GM12878 (cell line): Measurements from ENCODE around the gene CHMP1A. TPM values are rescaled to one million over a fixed set of nuclear protein-coding genes. Genes with fewer than 3 reads are reported as not detected.

Experiments
- ATAC-seq: fragments of 200-7000 bp; cut with Tn5 transposase; 3 replicates; pipeline ENCODE4 v1.9.1; 2020; ENCODE audit warnings: mild to moderate bottlenecking, moderate library complexity
- BruUV-seq: library from RNA; stranded (reverse); fragments of 400-500 nt; replicated peaks from 2 replicates; lab custom pipeline; 2021; lab: Mats Ljungman, UMichigan
- CTCF ChIA-PET: fragments of 300-600 bp; sonication (Branson Sonifier 250); formaldehyde crosslinking; extraction: SDS; loops from one replicate; lab custom pipeline; 2021; ENCODE audit warnings: inconsistent platforms; lab: Yijun Ruan, JAX
- POLR2A ChIA-PET: fragments of 350-600 bp; formaldehyde crosslinking; extraction: SDS; loops from one replicate; lab custom pipeline; 2021; ENCODE audit warnings: inconsistent platforms; lab: Charles Lee
- RAD21 ChIA-PET: fragments of 300-600 bp; sonication (Branson Sonifier 250); formaldehyde crosslinking; loops from one replicate; lab custom pipeline; 2023; ENCODE audit warnings: antibody characterized with exemption; ENCODE audit not compliant: unreplicated experiment; lab: Charles Lee
- SMC1A ChIA-PET: fragments of 300-600 bp; sonication (Branson Sonifier 250); formaldehyde crosslinking; loops from one replicate; lab custom pipeline; 2023; ENCODE audit not compliant: unreplicated experiment, uncharacterized antibody; lab: Charles Lee
- DNase-seq: peaks from one replicate; pipeline ENCODE4 v3.0.0-alpha.2; 2011; ENCODE audit warnings: low read depth, low spot score
- FAIRE-seq: peaks from 3 replicates; lab custom pipeline; 2011; peaks lifted over from hg19 to GRCh38; lab: Jason Lieb, UNC
- H2AFZ ChIP-seq: 2 replicates; pipeline ENCODE4 v1.6.0; 2011; ENCODE audit warnings: low read depth, low read length, control low read depth; ENCODE audit not compliant: control insufficient read depth
- H3K27ac ChIP-seq: 2 replicates; pipeline ENCODE4 v1.5.1; 2011; ENCODE audit warnings: control low read depth; ENCODE audit not compliant: control insufficient read depth, insufficient read depth
- H3K27me3 ChIP-seq, 2 experiments: replicated peaks in 1 of 2; 2 replicates each; pipeline versions ENCODE4 v1.6.0 to v1.6.1; 2011; ENCODE audit warnings: low read length in 1 of 2; ENCODE audit not compliant: control insufficient read depth in 2 of 2, insufficient read depth in 2 of 2
- H3K36me3 ChIP-seq, 2 experiments: 2 replicates each; pipeline ENCODE4 v1.5.1; 2011; ENCODE audit warnings: low read length in 1 of 2; ENCODE audit not compliant: control insufficient read depth in 2 of 2, insufficient read depth in 2 of 2
- H3K4me1 ChIP-seq: 2 replicates; pipeline ENCODE4 v1.6.1; 2011; ENCODE audit warnings: mild to moderate bottlenecking, low read length, moderate library complexity, mixed read lengths; ENCODE audit not compliant: control insufficient read depth, insufficient read depth
- H3K4me2 ChIP-seq: 2 replicates; pipeline ENCODE4 v1.6.0; 2011; ENCODE audit warnings: control low read depth; ENCODE audit not compliant: control insufficient read depth, insufficient read depth
- H3K4me3 ChIP-seq: fragments of 200-600 bp; sonication (generic); 2 replicates; pipeline ENCODE4 v1.5.1; 2016
- H3K79me2 ChIP-seq: 2 replicates; pipeline ENCODE4 v1.6.0; 2011; ENCODE audit warnings: low read length; ENCODE audit not compliant: control insufficient read depth, insufficient read depth
- H3K9ac ChIP-seq: 2 replicates; pipeline ENCODE4 v1.8.0; 2011; ENCODE audit warnings: low read length, control low read depth, mixed read lengths; ENCODE audit not compliant: control insufficient read depth, insufficient read depth
- H3K9me3 ChIP-seq: replicated peaks from 3 replicates; pipeline ENCODE4 v1.5.1; 2011; ENCODE audit warnings: mild to moderate bottlenecking, low read length; ENCODE audit not compliant: control insufficient read depth, insufficient read depth
- H4K20me1 ChIP-seq: 2 replicates; pipeline ENCODE4 v1.6.0; 2011; ENCODE audit not compliant: control insufficient read depth, insufficient read depth
- CBFB ChIP-seq: IDR thresholded peaks from 2 replicates; pipeline ENCODE4 v1.6.1; 2016; ENCODE audit warnings: antibody characterized with exemption, low read depth
- CHD2 ChIP-seq: IDR thresholded peaks from 2 replicates; pipeline ENCODE4 v1.6.1; 2011; ENCODE audit warnings: low read depth, low read length, improper control_type of control experiment, borderline replicate concordance
- PAX5 ChIP-seq: IDR thresholded peaks from 2 replicates; pipeline ENCODE4 v1.6.1; 2011; ENCODE audit warnings: low read depth, low read length, borderline replicate concordance
- PAX8 ChIP-seq: fragments of 450-650 bp; IDR thresholded peaks from 2 replicates; pipeline ENCODE4 v1.6.1; 2017; ENCODE audit warnings: mild to moderate bottlenecking, moderate library complexity
- SMARCA5 ChIP-seq: fragments of 450-650 bp; IDR thresholded peaks from 2 replicates; pipeline ENCODE4 v1.6.1; 2017; ENCODE audit warnings: mild to moderate bottlenecking
- ZNF592 ChIP-seq: fragments of 450-650 bp; IDR thresholded peaks from 2 replicates; pipeline ENCODE4 v1.6.1; 2017; ENCODE audit warnings: mild to moderate bottlenecking, moderate library complexity
- ZNF622 ChIP-seq: fragments of 450-650 bp; IDR thresholded peaks from 2 replicates; pipeline ENCODE4 v1.6.1; 2017; ENCODE audit warnings: mild to moderate bottlenecking, inconsistent platforms
- WGBS: methylation state at CpG from one replicate; pipeline ENCODE4 v1.1.6; 2016; ENCODE audit warnings: low lambda C conversion rate; ENCODE audit not compliant: insufficient replicate concordance, insufficient coverage; ENCODE audit errors: missing lambda C conversion rate; 5-methylcytosine and 5-hydroxymethylcytosine counted together
- in situ Hi-C: fragments of 300-500 bp; cut with MboI; formaldehyde crosslinking; loops from 9 replicates; pipeline ENCODE4 v1.14.3; 2018; ENCODE audit warnings: mixed read lengths
- intact Hi-C: fragments of 100-400 bp; cut with micrococcal nuclease; formaldehyde crosslinking; loops from one replicate; pipeline ENCODE4 v1.14.2; 2022; ENCODE audit not compliant: unreplicated experiment
- polyA plus RNA-seq, 11 experiments: library from polyadenylated mRNA; depleted of rRNA in 4 of 11; unstranded in 6 of 11; stranded (reverse) in 5 of 11; fragments of >200 nt; fragmentation: Nextera tagmentation in 4 of 11; fragmentation: Illumina TruSeq in 1 of 11; extraction: Ambion mirVana in 4 of 11; extraction: Trizol in 1 of 11; gene quantifications; 1 replicate in 1 of 11; 2 replicates in 10 of 11; pipeline versions ENCODE4 v1.2.1 to v1.2.3, GENCODE V29; 2011 to 2016; ENCODE audit warnings: inconsistent platforms in 2 of 11, missing spikeins in 2 of 11, low read depth in 1 of 11
- total RNA-seq, 4 experiments: library from RNA; depleted of rRNA in 3 of 4; stranded (reverse); fragments of >200 nt in 3 of 4; fragmentation: Illumina TruSeq in 1 of 4; extraction: Trizol in 1 of 4; gene quantifications; 2 replicates each; pipeline versions ENCODE4 v1.2.1 to v1.2.3, GENCODE V29; 2013 to 2021

Gene CHMP1A
- total and polyA plus RNA-seq, 10 of the 15 experiments (the other 5 are each of a cell fraction or from before 2014, with no cell fraction given): 1.0 to 86.7 (median 54.7) TPM

- in situ Hi-C loops (no loop called here), intact Hi-C loops (no loop called here)
- no peak for ATAC-seq
- peaks cover 13% of the 10 kb centered on the region for H3K4me1 ChIP-seq
- DNase-seq: no peak
- SMC1A ChIA-PET: no interaction called here
- H3K9me3 ChIP-seq: no peaks in the 10 kb centered on the region
- H3K79me2 ChIP-seq: peaks cover 24% of the 10 kb centered on the region
- H3K27ac ChIP-seq: no peak overlapping the region
- H2AFZ ChIP-seq: no peak overlapping the region
- RAD21 ChIA-PET: no interaction called here
- H3K4me2 ChIP-seq: no peak overlapping the region
- no peaks in the 10 kb centered on the region for H3K36me3 ChIP-seq
- no peak for FAIRE-seq
- no TSS peak for BruUV-seq
- no peak overlapping the region for H3K9ac ChIP-seq
- no peak overlapping the region for H3K4me3 ChIP-seq
- TF ChIP-seq CBFB: no peak
- no peak for TF ChIP-seq PAX8
- TF ChIP-seq CHD2: no peak
- TF ChIP-seq ZNF622: no peak
- TF ChIP-seq SMARCA5: no peak
- no peak for TF ChIP-seq PAX5
- no peak for TF ChIP-seq ZNF592
- CTCF ChIA-PET: no interaction called here
- H3K27me3 ChIP-seq: no peaks in the 10 kb centered on the region
- POLR2A ChIA-PET: no interaction called here
- over 99% methylated on average over 9 of the region's 9 CpGs for WGBS
- H4K20me1 ChIP-seq: no peaks in the 10 kb centered on the region
Measured at GRCh38 chr16:89661215-89661614, 3.7 kb upstream of the CHMP1A start.
